ENCODE data around the gene PCSK6.

Gene PCSK6

GRCh38 chr15:101505610-101506337, 16.3 kb upstream of the PCSK6 start:
- H3F3A ChIP-seq (ENCODE audit: low read depth): no peaks in the 10 kb centered on the region
- H2AFZ ChIP-seq (ENCODE audit: low read length): no peak overlapping the region
- H3K4me1 ChIP-seq (ENCODE audit: insufficient read depth, low read length, poor library complexity, severe bottlenecking): peaks cover 8% of the 10 kb centered on the region
- H3K27me3 ChIP-seq (ENCODE audit: insufficient read depth, low read length, poor library complexity, severe bottlenecking): no peaks in the 10 kb centered on the region
- no peaks in the 10 kb centered on the region for H3K79me2 ChIP-seq (ENCODE audit: insufficient read depth, low read length)
- H3K9me2 ChIP-seq (replicated peaks; ENCODE audit: low read depth, low read length): no peaks in the 10 kb centered on the region
- no peak overlapping the region for H3K4me3 ChIP-seq (ENCODE audit: low read length, poor library complexity, severe bottlenecking)
- H3K4me2 ChIP-seq (ENCODE audit: low read depth, low read length, poor library complexity, severe bottlenecking): no peak overlapping the region
- no peaks in the 10 kb centered on the region for H3K9me3 ChIP-seq (ENCODE audit: insufficient read depth, low read depth, low read length)
- H3K9ac ChIP-seq (ENCODE audit: low read depth, low read length, poor library complexity, severe bottlenecking): no peak overlapping the region
- TF ChIP-seq EZH2phosphoT487 (IDR thresholded peaks at IDR 0.05; ENCODE audit: borderline replicate concordance): no peak
- H4K20me1 ChIP-seq (ENCODE audit: insufficient read depth, low read length, poor library complexity, severe bottlenecking): no peaks in the 10 kb centered on the region
- H3K36me3 ChIP-seq (ENCODE audit: insufficient read depth, low read length): no peaks in the 10 kb centered on the region

GRCh38 chr15:101504866-101505609, 15.5 kb upstream of the PCSK6 start:
- Histone ChIP-seq H2AFZ (ENCODE audit: low read length) (no peak overlapping the region), H3F3A (ENCODE audit: low read depth) (no peaks in the 10 kb centered on the region), H3K36me3 (ENCODE audit: insufficient read depth, low read length) (no peaks in the 10 kb centered on the region), H4K20me1 (ENCODE audit: insufficient read depth, low read length, poor library complexity, severe bottlenecking) (no peaks in the 10 kb centered on the region), H3K79me2 (ENCODE audit: insufficient read depth, low read length) (no peaks in the 10 kb centered on the region), H3K4me2 (ENCODE audit: low read depth, low read length, poor library complexity, severe bottlenecking) (no peak overlapping the region), H3K9me2 (replicated peaks; ENCODE audit: low read depth, low read length) (no peaks in the 10 kb centered on the region), H3K9me3 (ENCODE audit: insufficient read depth, low read depth, low read length) (no peaks in the 10 kb centered on the region), H3K4me1 (ENCODE audit: insufficient read depth, low read length, poor library complexity, severe bottlenecking) (peaks cover 13% of the 10 kb centered on the region), H3K4me3 (ENCODE audit: low read length, poor library complexity, severe bottlenecking) (no peak overlapping the region), H3K27me3 (ENCODE audit: insufficient read depth, low read length, poor library complexity, severe bottlenecking) (no peaks in the 10 kb centered on the region), H3K9ac (ENCODE audit: low read depth, low read length, poor library complexity, severe bottlenecking) (no peak overlapping the region)
- TF ChIP-seq CTCF (conservative IDR thresholded peaks at IDR 0.05; ENCODE audit: low read length): no peak
- TF ChIP-seq EZH2phosphoT487 (IDR thresholded peaks at IDR 0.05; ENCODE audit: borderline replicate concordance): no peak

- H3K9me3 ChIP-seq (ENCODE audit: insufficient read depth, low read depth, low read length): no peaks in the 10 kb centered on the region
- H3K9ac ChIP-seq (ENCODE audit: low read depth, low read length, poor library complexity, severe bottlenecking): no peak overlapping the region
- no peaks in the 10 kb centered on the region for H3F3A ChIP-seq (ENCODE audit: low read depth)
- TF ChIP-seq CTCF (conservative IDR thresholded peaks at IDR 0.05; ENCODE audit: low read length): no peak
- no peak for TF ChIP-seq EZH2phosphoT487 (IDR thresholded peaks at IDR 0.05; ENCODE audit: borderline replicate concordance)
- no peaks in the 10 kb centered on the region for H3K79me2 ChIP-seq (ENCODE audit: insufficient read depth, low read length)
- H2AFZ ChIP-seq (ENCODE audit: low read length): no peak overlapping the region
- H3K4me1 ChIP-seq (ENCODE audit: insufficient read depth, low read length, poor library complexity, severe bottlenecking): peaks cover 19% of the 10 kb centered on the region
- no peaks in the 10 kb centered on the region for H3K27me3 ChIP-seq (ENCODE audit: insufficient read depth, low read length, poor library complexity, severe bottlenecking)
- H3K4me2 ChIP-seq (ENCODE audit: low read depth, low read length, poor library complexity, severe bottlenecking): no peak overlapping the region
- no peaks in the 10 kb centered on the region for H4K20me1 ChIP-seq (ENCODE audit: insufficient read depth, low read length, poor library complexity, severe bottlenecking)
- no peaks in the 10 kb centered on the region for H3K36me3 ChIP-seq (ENCODE audit: insufficient read depth, low read length)
- H3K4me3 ChIP-seq (ENCODE audit: low read length, poor library complexity, severe bottlenecking): no peak overlapping the region
- no peaks in the 10 kb centered on the region for H3K9me2 ChIP-seq (replicated peaks; ENCODE audit: low read depth, low read length)
Observed at GRCh38 chr15:101504373-101504772, 14.9 kb upstream of the PCSK6 start.
